GM12872 (cell line): ENCODE results near the gene JMY.

Source experiments
- TF ChIP-seq, protein P1 (sequence below): IDR thresholded peaks from 3 replicates; pipeline ENCODE4 v1.5.1; 2011; ENCODE audit warnings: low read depth, mild to moderate bottlenecking, low read length, moderate library complexity; ENCODE audit not compliant: insufficient read depth

JMY gene

DNA sequence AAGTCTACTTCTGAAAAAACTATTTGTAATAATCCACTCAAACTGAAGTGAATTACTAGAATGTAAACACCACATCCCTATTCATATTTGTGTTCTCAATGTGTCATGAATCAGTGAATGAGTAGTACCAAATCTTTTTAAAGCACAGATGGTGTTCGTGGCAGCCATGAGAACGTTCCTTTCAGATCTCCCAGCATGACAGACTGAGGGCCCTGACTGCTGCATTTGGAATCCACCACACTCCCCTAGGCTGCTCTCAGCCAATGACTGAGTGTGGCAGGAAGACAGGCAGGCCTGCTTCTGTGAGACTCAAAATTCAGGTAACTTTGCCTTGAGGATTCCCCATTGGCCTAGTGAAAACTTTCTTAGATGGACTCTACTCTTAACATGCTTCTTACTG is 10.9 kb upstream of the JMY start:
- TF ChIP-seq, protein P1, sequence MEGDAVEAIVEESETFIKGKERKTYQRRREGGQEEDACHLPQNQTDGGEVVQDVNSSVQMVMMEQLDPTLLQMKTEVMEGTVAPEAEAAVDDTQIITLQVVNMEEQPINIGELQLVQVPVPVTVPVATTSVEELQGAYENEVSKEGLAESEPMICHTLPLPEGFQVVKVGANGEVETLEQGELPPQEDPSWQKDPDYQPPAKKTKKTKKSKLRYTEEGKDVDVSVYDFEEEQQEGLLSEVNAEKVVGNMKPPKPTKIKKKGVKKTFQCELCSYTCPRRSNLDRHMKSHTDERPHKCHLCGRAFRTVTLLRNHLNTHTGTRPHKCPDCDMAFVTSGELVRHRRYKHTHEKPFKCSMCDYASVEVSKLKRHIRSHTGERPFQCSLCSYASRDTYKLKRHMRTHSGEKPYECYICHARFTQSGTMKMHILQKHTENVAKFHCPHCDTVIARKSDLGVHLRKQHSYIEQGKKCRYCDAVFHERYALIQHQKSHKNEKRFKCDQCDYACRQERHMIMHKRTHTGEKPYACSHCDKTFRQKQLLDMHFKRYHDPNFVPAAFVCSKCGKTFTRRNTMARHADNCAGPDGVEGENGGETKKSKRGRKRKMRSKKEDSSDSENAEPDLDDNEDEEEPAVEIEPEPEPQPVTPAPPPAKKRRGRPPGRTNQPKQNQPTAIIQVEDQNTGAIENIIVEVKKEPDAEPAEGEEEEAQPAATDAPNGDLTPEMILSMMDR: no peak

DNA sequence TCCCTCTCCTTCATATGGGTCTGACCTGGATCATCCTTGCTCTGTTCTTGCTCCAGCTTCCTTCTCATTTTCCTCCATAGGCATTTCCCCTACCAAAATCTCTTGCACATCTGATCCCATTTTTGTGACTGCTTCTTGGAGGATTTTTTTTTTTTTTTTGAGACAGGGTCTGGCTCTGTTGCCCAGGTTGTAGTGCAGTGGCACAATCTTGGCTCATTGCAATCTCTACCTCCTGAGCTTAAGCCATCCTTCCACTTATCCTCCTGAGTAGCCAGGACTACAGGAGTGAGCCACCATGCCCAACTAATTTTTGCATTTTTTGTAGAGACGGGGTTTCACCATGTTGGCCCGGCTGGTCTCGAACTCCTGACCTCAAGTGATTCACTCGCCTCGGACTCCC is 10.5 kb upstream of the JMY start:
- TF ChIP-seq, protein P1: no peak

DNA sequence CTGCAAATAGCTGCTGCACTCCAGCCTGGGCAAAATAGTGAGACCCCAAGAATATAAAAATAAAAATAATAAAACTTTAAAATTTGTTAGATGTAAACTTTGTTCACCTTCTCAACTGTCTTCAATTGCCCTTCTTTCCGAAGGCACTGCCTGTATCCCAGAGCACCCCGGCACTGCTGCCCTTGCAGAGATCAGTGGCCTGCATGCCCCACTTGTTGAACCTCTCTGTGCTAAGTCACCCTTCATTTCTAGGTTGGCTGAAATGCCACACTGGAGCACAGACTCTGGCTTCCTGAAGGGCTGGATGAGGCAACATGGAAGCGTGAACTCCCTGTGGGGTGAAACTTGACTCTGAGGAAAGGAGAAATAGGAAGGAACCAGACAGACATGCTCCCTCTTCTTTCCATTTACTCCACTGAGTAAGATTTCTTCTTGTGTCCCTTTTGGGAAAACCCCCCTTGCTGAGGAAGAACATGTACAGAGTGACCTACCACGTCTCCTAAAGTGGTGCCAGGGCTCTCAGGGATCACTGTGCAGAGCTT is 8.4 kb upstream of the JMY start:
- TF ChIP-seq, protein P1: no peak

DNA sequence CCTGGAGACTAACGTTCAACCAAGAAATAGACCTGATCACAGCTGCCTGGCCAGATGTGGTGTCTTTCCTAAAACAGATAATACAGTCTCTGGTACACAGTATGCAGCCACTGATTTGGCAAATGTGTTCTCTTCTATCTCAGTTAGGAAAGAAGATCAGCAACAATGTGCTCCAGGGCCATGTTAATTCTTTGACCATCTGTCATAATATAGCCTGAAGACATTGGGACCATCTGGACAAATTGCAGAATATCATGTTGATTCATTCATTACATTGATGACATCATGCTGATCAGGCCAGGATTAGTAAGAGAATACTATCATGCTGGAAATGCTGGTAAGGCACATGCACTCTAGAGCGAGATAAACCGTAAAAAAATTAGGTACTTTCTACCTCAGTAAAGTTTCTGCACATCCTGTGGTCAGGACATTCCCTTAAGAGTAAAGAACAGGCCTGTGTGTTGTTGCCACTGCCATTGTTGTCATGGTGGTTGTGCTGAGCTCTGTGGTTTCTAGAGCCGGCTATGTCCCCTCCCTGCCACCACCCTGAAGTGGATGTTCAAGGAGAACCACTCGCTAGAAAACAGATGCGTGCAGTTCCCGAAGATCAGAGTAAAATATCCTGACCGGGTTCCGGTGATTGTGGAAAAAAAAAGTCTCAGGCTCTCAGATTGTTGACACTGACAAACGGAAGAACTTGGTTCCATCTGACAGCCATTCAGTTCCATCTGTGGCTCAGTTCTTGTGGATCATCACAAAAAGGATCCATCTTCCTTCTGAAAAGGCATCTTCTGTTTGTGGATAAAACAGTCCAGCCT is 6.4 kb upstream of the JMY start:
- TF ChIP-seq, protein P1: no peak

DNA sequence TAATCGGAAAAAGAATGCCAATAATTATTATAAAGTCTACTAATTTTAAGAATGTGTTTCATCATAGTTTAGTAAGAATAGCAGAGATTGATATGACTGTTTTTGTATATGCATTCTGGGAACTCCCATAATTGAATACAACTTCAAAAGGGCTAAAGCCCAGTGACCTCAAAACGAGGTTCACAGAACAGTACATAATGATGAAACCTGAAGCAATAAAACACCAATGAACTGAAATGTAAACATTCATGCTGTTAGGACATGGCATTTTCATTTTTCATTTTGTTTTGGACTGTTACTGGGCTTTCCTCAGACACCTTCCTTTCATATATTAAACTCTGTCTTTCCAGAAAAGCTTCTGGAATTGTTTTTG is 684 bp upstream of the JMY start:
- TF ChIP-seq, protein P1: no peak

DNA sequence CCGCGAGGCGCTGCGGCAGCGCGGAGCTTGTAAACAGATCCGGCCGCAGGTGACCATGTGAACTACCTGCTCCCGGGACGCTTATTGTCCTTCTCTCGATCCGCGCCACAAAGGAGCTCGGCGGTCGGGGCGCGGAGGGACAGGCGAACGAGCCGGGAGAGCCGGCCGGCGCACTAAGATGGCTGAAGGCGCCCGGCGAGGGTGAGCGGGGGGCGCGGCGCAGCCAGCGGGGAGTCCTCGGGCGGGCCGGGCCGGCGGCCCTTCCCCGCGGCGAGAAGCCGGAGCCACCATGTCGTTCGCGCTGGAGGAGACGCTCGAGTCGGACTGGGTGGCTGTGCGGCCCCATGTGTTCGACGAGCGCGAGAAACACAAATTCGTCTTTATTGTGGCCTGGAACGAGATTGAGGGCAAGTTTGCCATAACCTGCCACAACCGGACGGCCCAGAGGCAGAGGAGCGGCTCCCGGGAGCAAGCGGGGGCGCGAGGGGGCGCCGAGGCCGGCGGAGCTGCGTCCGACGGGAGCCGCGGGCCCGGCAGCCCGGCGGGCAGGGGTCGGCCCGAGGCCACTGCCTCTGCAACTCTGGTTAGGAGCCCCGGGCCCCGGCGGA is 535 bp downstream of the JMY start:
- TF ChIP-seq, protein P1: no peak

DNA sequence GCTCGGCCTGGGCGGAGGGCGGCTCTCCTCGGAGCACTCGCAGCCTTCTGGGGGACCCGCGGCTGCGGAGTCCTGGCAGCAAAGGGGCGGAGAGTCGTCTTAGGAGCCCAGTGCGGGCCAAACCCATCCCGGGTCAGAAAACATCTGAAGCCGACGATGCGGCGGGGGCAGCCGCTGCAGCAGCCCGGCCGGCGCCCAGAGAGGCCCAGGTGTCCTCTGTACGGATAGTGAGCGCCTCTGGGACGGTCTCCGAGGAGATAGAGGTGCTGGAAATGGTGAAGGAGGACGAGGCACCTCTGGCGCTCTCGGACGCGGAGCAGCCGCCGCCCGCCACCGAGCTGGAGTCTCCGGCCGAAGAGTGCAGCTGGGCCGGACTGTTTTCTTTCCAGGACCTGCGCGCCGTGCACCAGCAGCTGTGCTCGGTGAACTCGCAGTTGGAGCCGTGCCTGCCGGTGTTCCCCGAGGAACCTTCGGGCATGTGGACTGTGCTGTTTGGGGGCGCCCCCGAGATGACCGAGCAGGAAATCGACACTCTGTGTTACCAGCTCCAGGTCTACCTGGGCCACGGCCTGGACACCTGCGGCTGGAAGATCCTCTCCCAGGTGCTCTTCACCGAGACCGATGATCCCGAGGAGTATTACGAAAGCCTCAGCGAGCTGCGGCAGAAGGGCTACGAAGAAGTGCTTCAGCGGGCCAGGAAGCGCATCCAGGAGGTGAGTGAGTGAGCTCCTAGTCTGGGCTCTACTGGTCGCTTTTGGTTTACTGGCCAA is 1.2 kb downstream of the JMY start:
- TF ChIP-seq, protein P1: no peak
